DOHH2 (cell line): ENCODE results near the gene CNTN2.

Experiments
- H3F3A ChIP-seq: fragments of 200-600 bp; sonication (generic), shearing (Covaris generic); 2 replicates; pipeline ENCODE4 v1.6.0; 2016; ENCODE audit warnings: antibody characterized with exemption, mild to moderate bottlenecking; ENCODE audit not compliant: control insufficient read depth, insufficient read depth
- H3K27ac ChIP-seq: fragments of 200-600 bp; sonication (generic); 2 replicates; pipeline ENCODE4 v1.5.1; 2014; ENCODE audit warnings: low read depth, mild to moderate bottlenecking, low read length, moderate library complexity
- H3K27me3 ChIP-seq: fragments of 200-600 bp; sonication (generic); 2 replicates; pipeline ENCODE4 v1.6.1; 2014; ENCODE audit warnings: mild to moderate bottlenecking, low read length, mixed read lengths; ENCODE audit not compliant: control insufficient read depth
- H3K36me3 ChIP-seq: fragments of 200-600 bp; sonication (generic); 2 replicates; pipeline ENCODE4 v1.6.1; 2014; ENCODE audit warnings: mild to moderate bottlenecking, low read length, moderate library complexity, mixed read lengths; ENCODE audit not compliant: control insufficient read depth
- H3K4me1 ChIP-seq: fragments of 200-600 bp; sonication (generic); 2 replicates; pipeline ENCODE4 v1.6.1; 2014; ENCODE audit warnings: mild to moderate bottlenecking, low read length, mixed read lengths; ENCODE audit not compliant: control insufficient read depth
- H3K4me2 ChIP-seq: fragments of 200-600 bp; sonication (generic); 2 replicates; pipeline ENCODE4 v1.6.0; 2014; ENCODE audit warnings: mild to moderate bottlenecking, low read length, moderate library complexity
- H3K4me3 ChIP-seq: fragments of 200-600 bp; sonication (generic); 2 replicates; pipeline ENCODE4 v1.5.1; 2014; ENCODE audit warnings: mild to moderate bottlenecking, low read length, mixed read lengths
- H3K79me2 ChIP-seq: fragments of 200-600 bp; sonication (generic); 2 replicates; pipeline ENCODE4 v1.6.1; 2014; ENCODE audit warnings: mild to moderate bottlenecking, low read length, mixed read lengths; ENCODE audit not compliant: control insufficient read depth
- H3K9me2 ChIP-seq: fragments of 200-600 bp; sonication (generic); replicated peaks from 2 replicates; pipeline ENCODE4 v1.6.1; 2014; ENCODE audit warnings: mild to moderate bottlenecking, low read length, mixed read lengths; ENCODE audit not compliant: control insufficient read depth
- H3K9me3 ChIP-seq: fragments of 200-600 bp; sonication (generic); 2 replicates; pipeline ENCODE4 v1.6.1; 2014; ENCODE audit warnings: antibody characterized with exemption, low read length, mixed read lengths; ENCODE audit not compliant: control insufficient read depth, insufficient read depth
- H4K20me1 ChIP-seq: fragments of 200-600 bp; sonication (generic); 2 replicates; pipeline ENCODE4 v1.6.0; 2014; ENCODE audit warnings: low read depth, mild to moderate bottlenecking, antibody characterized with exemption, low read length, moderate library complexity; ENCODE audit not compliant: control insufficient read depth, insufficient read depth
- CTCF ChIP-seq: fragments of 200-600 bp; sonication (generic); IDR thresholded peaks from one replicate; pipeline ENCODE4 v1.5.1; 2014; ENCODE audit warnings: antibody characterized with exemption, mild to moderate bottlenecking, low read depth, low read length; ENCODE audit not compliant: poor library complexity, severe bottlenecking
- EZH2phosphoT487 ChIP-seq: fragments of 200-600 bp; sonication (generic); IDR thresholded peaks from 2 replicates; pipeline ENCODE4 v1.6.1; 2017; ENCODE audit warnings: borderline replicate concordance, mild to moderate bottlenecking, antibody characterized with exemption, low read length, moderate library complexity, mixed read lengths

CNTN2 gene

GRCh38 chr1:205056188-205056611 is 13.2 kb downstream of the CNTN2 start:
- H3K36me3 ChIP-seq = no peaks in the 10 kb centered on the region

GRCh38 chr1:205056956-205057568 is 14.1 kb downstream of the CNTN2 start:
- Histone ChIP-seq H3K9me2 (no peaks in the 10 kb centered on the region), H3K27me3 (0 out of 2 replicates have a peak, but pooled peaks cover 5% of the 10 kb centered on the region), H3K4me1 (no peaks in the 10 kb centered on the region), H3K4me2 (no peak overlapping the region), H3K79me2 (no peaks in the 10 kb centered on the region), H3K27ac (no peak overlapping the region), H3K4me3 (no peak overlapping the region), H4K20me1 (no peaks in the 10 kb centered on the region), H3K9me3 (no peaks in the 10 kb centered on the region), H3F3A (no peaks in the 10 kb centered on the region), H3K36me3 (no peaks in the 10 kb centered on the region)
- TF ChIP-seq CTCF = no peak
- TF ChIP-seq EZH2phosphoT487 = no peak

More at GRCh38 chr1:205056188-205056611, 13.2 kb downstream of the CNTN2 start:
- no peaks in the 10 kb centered on the region for H3F3A ChIP-seq
- no peak overlapping the region for H3K27ac ChIP-seq
- no peaks in the 10 kb centered on the region for H3K9me2 ChIP-seq
- TF ChIP-seq CTCF = no peak
- no peaks in the 10 kb centered on the region for H3K9me3 ChIP-seq
- no peak overlapping the region for H3K4me3 ChIP-seq
- H3K79me2 ChIP-seq = no peaks in the 10 kb centered on the region
- no peak overlapping the region for H3K4me2 ChIP-seq
- H4K20me1 ChIP-seq = no peaks in the 10 kb centered on the region
- H3K4me1 ChIP-seq = no peaks in the 10 kb centered on the region
- 0 out of 2 replicates have a peak, but pooled peaks cover 5% of the 10 kb centered on the region for H3K27me3 ChIP-seq

GRCh38 chr1:205057808-205058575 is 15.0 kb downstream of the CNTN2 start:
- Histone ChIP-seq H3K4me2 (no peak overlapping the region), H3K27ac (no peak overlapping the region), H4K20me1 (no peaks in the 10 kb centered on the region), H3K27me3 (0 out of 2 replicates have a peak, but pooled peaks cover 5% of the 10 kb centered on the region), H3K36me3 (no peaks in the 10 kb centered on the region), H3K9me2 (no peaks in the 10 kb centered on the region), H3K4me3 (no peak overlapping the region), H3K79me2 (no peaks in the 10 kb centered on the region), H3F3A (no peaks in the 10 kb centered on the region), H3K4me1 (no peaks in the 10 kb centered on the region), H3K9me3 (no peaks in the 10 kb centered on the region)
- TF ChIP-seq CTCF (no peak), EZH2phosphoT487 (no peak)
